Epithelial cell of proximal tubule (primary cell): ENCODE results near the gene XYLB. TPM values are rescaled to one million over a fixed set of nuclear protein-coding genes. Genes with fewer than 3 reads are reported as not detected.
A peak's percentile ranks its signal among the peaks of the same experiment; 100 is the strongest.

Source experiments
- DNase-seq: peaks from one replicate; pipeline ENCODE4 v3.0.0-alpha.2; 2011; ENCODE audit warnings: low read depth
- H3K4me3 ChIP-seq: 2 replicates; pipeline ENCODE4 v1.5.1; 2011; ENCODE audit warnings: low read depth, mild to moderate bottlenecking, low read length
- total RNA-seq: library from RNA; depleted of rRNA; stranded (reverse); fragments of >200 nt; gene quantifications from 2 replicates; pipeline ENCODE4 v1.2.3, GENCODE V29; 2015
- TF ChIP-seq, protein P1 (sequence below): conservative IDR thresholded peaks from 2 replicates; pipeline ENCODE4 v1.5.1; 2012; ENCODE audit warnings: low read depth, mild to moderate bottlenecking, low read length

Gene XYLB
- total RNA-seq, 1 donor from 2014 or later = 7.8 TPM

DNA sequence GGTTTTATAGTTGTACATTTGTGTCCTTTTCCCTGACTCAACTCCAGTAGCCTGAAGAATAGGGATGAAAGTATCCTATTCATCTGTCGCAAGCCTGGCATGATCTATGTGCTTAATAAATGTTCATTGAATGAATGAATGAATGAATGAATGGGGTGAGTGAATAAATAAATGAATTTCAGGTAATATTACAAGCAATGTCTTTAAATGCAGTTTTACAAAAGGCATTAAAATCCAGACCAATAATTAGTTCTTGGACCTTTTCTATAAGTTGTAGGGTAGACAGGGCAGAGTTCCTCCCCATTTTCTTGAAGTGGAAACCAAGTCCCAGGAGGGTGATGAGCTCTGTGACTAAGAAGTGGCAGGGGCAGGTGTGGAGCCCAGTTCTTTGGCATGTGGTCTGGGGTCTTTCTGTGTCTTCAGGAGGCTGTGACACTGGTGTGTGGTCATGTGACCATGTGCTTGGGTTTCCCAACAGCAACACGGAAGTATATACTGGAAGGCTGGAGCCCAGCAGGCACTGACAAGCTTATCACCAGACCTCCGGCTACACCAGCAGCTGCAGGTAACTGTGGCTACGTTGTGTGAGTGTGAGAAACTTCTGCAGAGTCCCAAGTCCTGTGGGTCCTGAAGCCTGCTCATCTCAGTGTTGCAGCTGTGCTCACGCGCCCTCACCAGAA, 18.3 kb downstream of the XYLB start:
- no peak overlapping the region for H3K4me3 ChIP-seq
- no peak for DNase-seq
- TF ChIP-seq, protein P1, sequence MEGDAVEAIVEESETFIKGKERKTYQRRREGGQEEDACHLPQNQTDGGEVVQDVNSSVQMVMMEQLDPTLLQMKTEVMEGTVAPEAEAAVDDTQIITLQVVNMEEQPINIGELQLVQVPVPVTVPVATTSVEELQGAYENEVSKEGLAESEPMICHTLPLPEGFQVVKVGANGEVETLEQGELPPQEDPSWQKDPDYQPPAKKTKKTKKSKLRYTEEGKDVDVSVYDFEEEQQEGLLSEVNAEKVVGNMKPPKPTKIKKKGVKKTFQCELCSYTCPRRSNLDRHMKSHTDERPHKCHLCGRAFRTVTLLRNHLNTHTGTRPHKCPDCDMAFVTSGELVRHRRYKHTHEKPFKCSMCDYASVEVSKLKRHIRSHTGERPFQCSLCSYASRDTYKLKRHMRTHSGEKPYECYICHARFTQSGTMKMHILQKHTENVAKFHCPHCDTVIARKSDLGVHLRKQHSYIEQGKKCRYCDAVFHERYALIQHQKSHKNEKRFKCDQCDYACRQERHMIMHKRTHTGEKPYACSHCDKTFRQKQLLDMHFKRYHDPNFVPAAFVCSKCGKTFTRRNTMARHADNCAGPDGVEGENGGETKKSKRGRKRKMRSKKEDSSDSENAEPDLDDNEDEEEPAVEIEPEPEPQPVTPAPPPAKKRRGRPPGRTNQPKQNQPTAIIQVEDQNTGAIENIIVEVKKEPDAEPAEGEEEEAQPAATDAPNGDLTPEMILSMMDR = no peak

DNA sequence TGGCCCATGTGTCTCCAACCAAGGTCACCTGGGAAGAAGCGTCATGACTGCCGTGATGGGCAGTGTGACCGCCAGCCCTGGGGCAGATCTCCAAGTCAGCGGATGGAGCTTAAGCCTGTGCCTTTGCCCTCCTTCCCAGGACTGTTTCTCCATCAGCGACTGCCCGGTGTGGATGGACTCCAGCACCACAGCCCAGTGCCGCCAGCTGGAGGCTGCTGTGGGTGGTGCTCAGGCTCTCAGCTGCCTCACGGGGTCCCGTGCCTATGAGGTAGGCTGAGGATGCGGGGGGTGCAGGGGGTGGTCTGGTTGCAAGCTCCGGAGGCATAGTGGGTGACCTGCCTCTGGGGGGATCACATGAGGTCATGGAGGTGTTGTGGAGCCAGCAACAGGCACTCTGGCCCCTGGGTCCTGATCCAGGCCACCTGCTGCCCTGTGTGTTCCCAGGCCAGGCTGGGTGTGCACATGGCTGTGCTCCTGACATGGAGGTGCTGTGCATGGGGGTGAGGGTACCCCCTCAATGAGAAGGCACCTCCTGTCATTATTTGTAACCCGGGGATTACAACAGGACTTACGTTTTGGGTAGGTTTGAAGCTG, 19.0 kb downstream of the XYLB start:
- H3K4me3 ChIP-seq = no peak overlapping the region
- TF ChIP-seq, protein P1 = no peak
- no peak for DNase-seq

DNA sequence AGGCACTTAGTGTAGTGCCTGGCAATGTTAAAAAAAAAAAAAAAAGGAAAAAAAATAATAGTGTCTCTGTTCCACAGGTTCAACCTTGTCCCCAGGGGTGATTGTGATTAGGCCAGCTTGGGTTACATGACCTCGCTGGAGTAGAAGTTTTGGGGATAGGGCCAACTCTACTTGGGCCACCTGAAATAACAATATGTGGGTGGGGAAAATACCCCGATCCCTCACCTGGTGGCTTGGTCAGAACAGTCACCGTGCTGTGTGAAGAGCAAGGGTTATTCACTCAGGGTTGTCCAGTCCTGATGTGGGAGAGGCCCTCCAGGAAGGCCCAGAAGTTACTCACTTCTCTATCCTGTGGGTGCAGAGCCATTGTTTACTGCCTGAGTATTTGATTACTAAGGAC, 19.5 kb downstream of the XYLB start:
- no peak overlapping the region for H3K4me3 ChIP-seq
- DNase-seq = no peak
- TF ChIP-seq, protein P1 = no peak

DNA sequence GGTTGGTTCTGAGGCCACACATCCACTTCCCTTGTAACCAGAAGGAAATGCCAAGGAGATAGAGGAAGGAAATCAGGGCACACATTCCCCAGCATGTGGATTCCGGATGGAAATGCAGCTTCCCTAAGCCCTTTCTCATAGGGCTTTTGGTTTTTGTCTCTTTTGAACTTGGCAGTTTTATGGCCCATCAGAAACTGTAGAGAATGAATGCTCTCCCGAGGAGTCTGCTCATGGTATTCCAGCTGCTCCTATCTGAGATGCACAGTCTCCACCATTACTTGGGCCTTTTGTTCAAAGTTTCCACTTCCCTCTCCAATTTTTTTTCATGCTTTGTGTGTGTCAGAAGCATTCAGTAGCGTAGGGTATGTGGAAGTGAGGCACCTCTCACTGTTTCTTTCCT, 21.2 kb downstream of the XYLB start:
- TF ChIP-seq, protein P1 = no peak
- H3K4me3 ChIP-seq = no peak overlapping the region
- no peak for DNase-seq

DNA sequence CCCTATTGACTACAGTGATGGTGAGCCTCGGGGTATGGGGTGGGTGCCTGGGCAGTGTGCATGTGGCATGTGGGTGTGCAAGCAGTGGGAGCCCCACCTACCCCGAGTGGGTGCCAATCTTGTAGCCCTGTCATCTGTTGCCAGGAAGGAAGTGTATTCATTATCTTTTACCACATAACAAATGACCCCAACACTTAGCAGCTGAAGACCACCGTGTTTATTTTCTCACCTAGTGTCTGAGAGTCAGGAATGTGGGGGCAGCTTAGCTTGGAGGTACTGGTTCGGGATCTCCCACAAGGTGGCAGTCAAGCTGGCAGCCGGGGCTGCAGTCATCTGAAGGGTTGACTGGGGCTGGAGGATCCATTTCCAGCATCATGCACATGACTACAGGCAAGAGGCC, 21.7 kb downstream of the XYLB start:
- TF ChIP-seq, protein P1 = peak; percentile 23
- H3K4me3 ChIP-seq = no peak overlapping the region
- no peak for DNase-seq

DNA sequence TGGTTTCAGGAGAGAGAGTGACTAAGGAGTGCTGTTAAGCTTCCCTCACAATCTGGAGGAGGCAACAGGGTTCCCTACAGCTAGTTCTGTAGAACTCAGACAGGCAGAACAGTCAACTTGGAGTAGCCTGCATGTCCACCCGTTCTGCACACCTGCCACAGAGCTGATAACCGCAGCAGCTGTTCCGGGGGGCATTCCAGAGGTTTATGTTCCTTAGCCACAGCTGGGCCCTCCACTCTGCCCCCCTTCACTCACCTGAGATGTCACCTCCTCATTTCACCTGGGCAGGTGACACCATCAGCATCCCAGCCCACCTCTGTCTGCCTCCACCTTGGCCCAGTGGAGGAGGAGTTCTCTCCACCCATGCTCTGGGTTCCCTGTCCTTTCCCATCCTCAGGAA, 22.6 kb downstream of the XYLB start:
- no peak overlapping the region for H3K4me3 ChIP-seq
- TF ChIP-seq, protein P1 = no peak
- DNase-seq = no peak

DNA sequence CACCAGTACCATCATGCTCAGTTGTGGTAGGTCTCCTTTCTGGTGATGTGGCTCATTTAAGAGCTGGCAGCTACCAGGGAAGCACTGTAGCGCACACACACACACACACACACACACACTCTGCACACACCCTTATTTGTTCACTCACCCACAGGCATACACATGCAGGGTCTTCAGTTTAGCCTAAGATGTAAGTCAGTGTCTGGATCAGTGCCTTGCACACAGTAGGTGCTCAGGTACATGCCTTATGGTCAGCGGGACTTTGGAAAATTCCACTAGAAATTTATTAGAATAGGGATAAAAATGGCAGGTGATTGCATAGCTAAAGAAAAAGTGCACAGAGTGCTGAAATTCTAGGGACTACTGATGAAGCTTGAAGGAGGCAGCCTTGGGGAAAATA, 23.6 kb downstream of the XYLB start:
- H3K4me3 ChIP-seq = no peak overlapping the region
- TF ChIP-seq, protein P1 = no peak
- DNase-seq = no peak
